ENCODE measurements around the gene ARHGAP44. TPM values are rescaled to one million over a fixed set of nuclear protein-coding genes. Genes with fewer than 3 reads are reported as not detected.

The ARHGAP44 gene
- total RNA-seq, 2 donors from 2014 or later = 46.3 to 51.5 TPM

GRCh38 chr17:12851901-12852435 is 62.7 kb downstream of the ARHGAP44 start:
- H3K9ac ChIP-seq (ENCODE audit: low read depth in 2 of 2, low read length in 2 of 2) = no peak overlapping the region
- H3K36me3 ChIP-seq = no peaks in the 10 kb centered on the region
- no peak overlapping the region for H3K27ac ChIP-seq
- peak; percentile 24 for DNase-seq
- no peaks in the 10 kb centered on the region for H3K4me1 ChIP-seq
- H3K27me3 ChIP-seq = no peaks in the 10 kb centered on the region
- H3K4me3 ChIP-seq = no peak overlapping the region
- intact Hi-C loops (cut with DNase I) = no loop called here
- no peaks in the 10 kb centered on the region for H3K9me3 ChIP-seq
- TF ChIP-seq CTCF (IDR thresholded peaks at IDR 0.05) = no peak

- no peak for TF ChIP-seq CTCF (IDR thresholded peaks at IDR 0.05)
- no peaks in the 10 kb centered on the region for H3K4me1 ChIP-seq
- intact Hi-C loops (cut with DNase I) = no loop called here
- no peak overlapping the region for H3K4me3 ChIP-seq
- no peak for DNase-seq
- no peak overlapping the region for H3K9ac ChIP-seq (ENCODE audit: low read depth in 2 of 2, low read length in 2 of 2)
- H3K27me3 ChIP-seq = no peaks in the 10 kb centered on the region
- H3K27ac ChIP-seq = no peak overlapping the region
- H3K36me3 ChIP-seq = no peaks in the 10 kb centered on the region
- no peaks in the 10 kb centered on the region for H3K9me3 ChIP-seq
Observed at GRCh38 chr17:12853921-12854320, 64.6 kb downstream of the ARHGAP44 start.

- no peak overlapping the region for H3K9ac ChIP-seq (ENCODE audit: low read depth in 2 of 2, low read length in 2 of 2)
- H3K36me3 ChIP-seq = no peaks in the 10 kb centered on the region
- no peaks in the 10 kb centered on the region for H3K9me3 ChIP-seq
- H3K27me3 ChIP-seq = no peaks in the 10 kb centered on the region
- no peaks in the 10 kb centered on the region for H3K4me1 ChIP-seq
- DNase-seq = no peak
- no peak for TF ChIP-seq CTCF (IDR thresholded peaks at IDR 0.05)
- H3K27ac ChIP-seq = no peak overlapping the region
- no peak overlapping the region for H3K4me3 ChIP-seq
- intact Hi-C loops (cut with DNase I) = no loop called here
Observed at GRCh38 chr17:12856416-12856815, 67.1 kb downstream of the ARHGAP44 start.

GRCh38 chr17:12857592-12857991 is 68.3 kb downstream of the ARHGAP44 start:
- Histone ChIP-seq H3K4me1 (no peaks in the 10 kb centered on the region), H3K36me3 (no peaks in the 10 kb centered on the region), H3K9ac (ENCODE audit: low read depth in 2 of 2, low read length in 2 of 2) (no peak overlapping the region), H3K9me3 (no peaks in the 10 kb centered on the region), H3K27me3 (no peaks in the 10 kb centered on the region), H3K27ac (no peak overlapping the region), H3K4me3 (no peak overlapping the region)
- intact Hi-C loops (cut with DNase I) = no loop called here
- DNase-seq = no peak
- TF ChIP-seq CTCF (IDR thresholded peaks at IDR 0.05) = no peak

- H3K36me3 ChIP-seq = no peaks in the 10 kb centered on the region
- DNase-seq = no peak
- no peaks in the 10 kb centered on the region for H3K27me3 ChIP-seq
- H3K4me3 ChIP-seq = no peak overlapping the region
- H3K9ac ChIP-seq (ENCODE audit: low read depth in 2 of 2, low read length in 2 of 2) = no peak overlapping the region
- no peak overlapping the region for H3K27ac ChIP-seq
- no peak for TF ChIP-seq CTCF (IDR thresholded peaks at IDR 0.05)
- H3K9me3 ChIP-seq = no peaks in the 10 kb centered on the region
- no peaks in the 10 kb centered on the region for H3K4me1 ChIP-seq
- intact Hi-C loops (cut with DNase I) = no loop called here
Observed at GRCh38 chr17:12859520-12859919, 70.2 kb downstream of the ARHGAP44 start.
